Body of pancreas (tissue), 4 donors: ENCODE measurements around the gene FAM151A. TPM values are rescaled to one million over a fixed set of nuclear protein-coding genes. Genes with fewer than 3 reads are reported as not detected.

Experiments
- ATAC-seq: fragments of 150-250 bp; one replicate; pipeline ENCODE4 v1.9.1; 2016
- DNase-seq, 4 donors: peaks; one replicate each; pipeline ENCODE4 v3.0.0-alpha.2; 2019
- H3K27ac ChIP-seq, 4 donors: fragments of 200-600 bp; sonication (generic); 1 replicate in 3 of 4; 2 replicates in 1 of 4; pipeline versions ENCODE4 v1.5.1 to v1.6.1; 2016 to 2019; ENCODE audit warnings: mild to moderate bottlenecking in 1 of 4, mixed read lengths in 1 of 4, moderate library complexity in 1 of 4
- H3K27me3 ChIP-seq, 2 donors: fragments of 200-600 bp; sonication (generic); one replicate each; pipeline ENCODE4 v1.6.0; 2016; ENCODE audit warnings: mild to moderate bottlenecking in 1 of 2
- H3K36me3 ChIP-seq, 2 donors: fragments of 200-600 bp; sonication (generic); replicated peaks in 1 of 2; 2 replicates each; pipeline ENCODE4 v1.5.1; 2016; ENCODE audit warnings: low read depth in 2 of 2; ENCODE audit not compliant: insufficient read depth in 1 of 2
- H3K4me1 ChIP-seq: fragments of 200-600 bp; sonication (generic); one replicate; pipeline ENCODE4 v1.6.0; 2016
- H3K4me3 ChIP-seq, 2 donors: fragments of 200-600 bp; sonication (generic); 1 replicate in 1 of 2; 2 replicates in 1 of 2; pipeline ENCODE4 v1.5.1; 2016 to 2019
- H3K9me3 ChIP-seq, 3 donors: fragments of 200-600 bp; sonication (generic); 1 replicate in 2 of 3; 2 replicates in 1 of 3; pipeline ENCODE4 v1.5.1; 2016
- POLR2A ChIP-seq, 3 donors: fragments of 450-650 bp; IDR thresholded peaks; one replicate each; pipeline ENCODE4 v1.6.1; 2016; ENCODE audit warnings: antibody characterized with exemption in 3 of 3, mild to moderate bottlenecking in 2 of 3
- WGBS, 2 donors: methylation state at CpG; one replicate each; pipeline ENCODE4 v1.1.5; 2017; 5-methylcytosine and 5-hydroxymethylcytosine counted together
- intact Hi-C: fragments of 100-400 bp; cut with DNase I; formaldehyde crosslinking; loops from one replicate; pipeline ENCODE4 v1.15.1; 2023
- total RNA-seq, 2 donors: library from RNA; depleted of rRNA; stranded (reverse); fragments of >200 nt; gene quantifications; one replicate each; pipeline ENCODE4 v1.1.0, GENCODE V29; 2016
- TF ChIP-seq, protein P1 (sequence below), 7 experiments: fragments of 450-650 bp in 4 of 7; fragments of 200-600 bp in 3 of 7; sonication (generic) in 3 of 7; IDR thresholded peaks; one replicate each; pipeline ENCODE4 v1.5.1; 2016 to 2019; ENCODE audit warnings: antibody characterized with exemption in 7 of 7

Gene FAM151A
- total RNA-seq, 2 donors from 2014 or later: not detected

DNA sequence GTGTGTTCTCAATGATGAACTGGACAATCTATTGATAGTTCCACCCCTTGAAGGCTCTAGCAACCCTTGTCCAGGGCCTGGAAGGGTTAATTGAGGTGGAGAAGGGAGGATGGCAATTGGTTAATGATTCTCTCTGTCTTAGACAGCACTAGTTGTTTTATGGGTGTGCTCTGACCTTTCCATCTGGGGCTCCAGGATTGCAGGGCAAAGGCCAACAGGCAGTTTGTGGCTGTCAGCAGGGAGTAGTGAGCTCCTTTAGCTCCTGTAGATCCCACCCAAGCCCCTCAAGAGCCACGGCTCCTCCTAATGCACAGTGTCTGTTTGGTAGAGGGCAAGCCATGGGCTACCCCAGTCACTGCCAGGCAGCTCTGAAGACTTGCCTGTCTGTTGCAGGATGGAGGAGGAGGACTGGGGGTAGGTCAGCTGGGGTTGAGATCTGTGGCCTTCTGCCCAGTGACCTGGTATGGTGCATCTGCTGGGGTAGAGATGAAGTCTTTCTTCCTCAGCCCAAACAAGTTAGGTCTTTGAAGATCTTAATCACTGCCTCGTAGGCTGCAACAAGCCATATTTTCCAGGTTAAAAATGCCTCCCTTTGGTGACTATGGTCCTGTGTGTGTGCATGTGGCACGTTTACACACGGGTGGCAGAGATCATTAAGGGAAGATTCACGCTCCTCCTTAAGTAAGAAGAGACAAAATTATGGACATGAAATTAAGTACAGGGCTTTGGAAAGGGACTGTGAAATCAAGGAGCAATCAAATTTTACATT is 26.0 kb upstream of the FAM151A start:
- H3K9me3 ChIP-seq: no peaks in the 10 kb centered on the region
- no peaks in the 10 kb centered on the region for H3K27me3 ChIP-seq
- DNase-seq: no peak
- ATAC-seq: no peak
- intact Hi-C loops: no loop called here
- H3K4me3 ChIP-seq: no peak overlapping the region
- H3K4me1 ChIP-seq: no peaks in the 10 kb centered on the region
- no peak overlapping the region for H3K27ac ChIP-seq
- no peak for TF ChIP-seq POLR2A (IDR thresholded peaks at IDR 0.05)
- TF ChIP-seq, protein P1, sequence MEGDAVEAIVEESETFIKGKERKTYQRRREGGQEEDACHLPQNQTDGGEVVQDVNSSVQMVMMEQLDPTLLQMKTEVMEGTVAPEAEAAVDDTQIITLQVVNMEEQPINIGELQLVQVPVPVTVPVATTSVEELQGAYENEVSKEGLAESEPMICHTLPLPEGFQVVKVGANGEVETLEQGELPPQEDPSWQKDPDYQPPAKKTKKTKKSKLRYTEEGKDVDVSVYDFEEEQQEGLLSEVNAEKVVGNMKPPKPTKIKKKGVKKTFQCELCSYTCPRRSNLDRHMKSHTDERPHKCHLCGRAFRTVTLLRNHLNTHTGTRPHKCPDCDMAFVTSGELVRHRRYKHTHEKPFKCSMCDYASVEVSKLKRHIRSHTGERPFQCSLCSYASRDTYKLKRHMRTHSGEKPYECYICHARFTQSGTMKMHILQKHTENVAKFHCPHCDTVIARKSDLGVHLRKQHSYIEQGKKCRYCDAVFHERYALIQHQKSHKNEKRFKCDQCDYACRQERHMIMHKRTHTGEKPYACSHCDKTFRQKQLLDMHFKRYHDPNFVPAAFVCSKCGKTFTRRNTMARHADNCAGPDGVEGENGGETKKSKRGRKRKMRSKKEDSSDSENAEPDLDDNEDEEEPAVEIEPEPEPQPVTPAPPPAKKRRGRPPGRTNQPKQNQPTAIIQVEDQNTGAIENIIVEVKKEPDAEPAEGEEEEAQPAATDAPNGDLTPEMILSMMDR (IDR thresholded peaks at IDR 0.05): no peak
- 59 to 60% methylated on average over 4 to 5 of the region's 5 CpGs for WGBS, 2 donors
- no peaks in the 10 kb centered on the region for H3K36me3 ChIP-seq

DNA sequence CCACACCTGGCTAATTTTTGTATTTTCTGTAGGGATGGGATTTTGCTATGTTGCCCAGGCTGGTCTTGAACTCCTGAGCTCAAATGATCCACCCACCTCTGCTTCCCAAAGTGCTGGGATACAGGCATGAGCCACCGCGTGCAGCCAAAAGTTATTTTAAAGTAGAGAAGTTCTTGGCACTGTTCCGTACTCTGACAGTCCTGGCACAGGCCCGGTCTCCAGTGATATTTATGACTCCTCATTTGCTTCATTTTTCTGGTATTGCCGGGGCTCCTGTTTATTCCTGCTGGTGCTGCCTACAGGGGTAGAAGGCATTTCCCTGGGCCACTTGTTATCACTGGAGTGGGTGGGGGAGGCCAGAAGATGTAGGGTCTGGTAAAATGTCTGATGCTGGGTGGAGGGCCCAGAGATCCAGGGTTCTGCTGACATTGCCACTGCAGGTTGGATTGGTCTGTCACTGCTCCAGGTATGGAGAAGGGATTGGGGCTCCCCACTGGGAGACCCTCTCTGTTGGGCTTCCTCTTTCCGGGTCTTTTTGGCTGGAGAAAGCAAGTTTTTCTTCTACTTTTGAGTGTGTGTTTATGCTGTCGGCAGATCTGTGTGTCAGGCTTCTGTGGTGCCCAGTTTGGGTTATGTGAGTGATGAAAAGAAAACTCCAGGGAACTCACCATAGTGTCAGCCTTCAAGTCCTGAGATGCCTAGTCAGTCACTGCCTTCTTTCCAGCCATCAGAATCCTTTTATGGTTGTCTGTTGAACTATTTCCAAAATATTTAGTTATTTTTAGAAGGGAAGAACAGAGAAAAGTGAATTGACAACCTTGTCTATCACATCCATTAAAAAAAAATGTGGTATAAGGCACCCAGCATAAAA is 22.7 kb upstream of the FAM151A start:
- no peak overlapping the region for H3K27ac ChIP-seq
- no peaks in the 10 kb centered on the region for H3K4me1 ChIP-seq
- no peaks in the 10 kb centered on the region for H3K27me3 ChIP-seq
- no peak overlapping the region for H3K4me3 ChIP-seq
- H3K9me3 ChIP-seq: no peaks in the 10 kb centered on the region
- ATAC-seq (no peak), DNase-seq (no peak)
- TF ChIP-seq POLR2A (IDR thresholded peaks at IDR 0.05): no peak
- TF ChIP-seq, protein P1 (IDR thresholded peaks at IDR 0.05): no peak
- 67 to 71% methylated on average over 7 of the region's 7 CpGs for WGBS, 2 donors
- H3K36me3 ChIP-seq: no peaks in the 10 kb centered on the region
- intact Hi-C loops: no loop called here

DNA sequence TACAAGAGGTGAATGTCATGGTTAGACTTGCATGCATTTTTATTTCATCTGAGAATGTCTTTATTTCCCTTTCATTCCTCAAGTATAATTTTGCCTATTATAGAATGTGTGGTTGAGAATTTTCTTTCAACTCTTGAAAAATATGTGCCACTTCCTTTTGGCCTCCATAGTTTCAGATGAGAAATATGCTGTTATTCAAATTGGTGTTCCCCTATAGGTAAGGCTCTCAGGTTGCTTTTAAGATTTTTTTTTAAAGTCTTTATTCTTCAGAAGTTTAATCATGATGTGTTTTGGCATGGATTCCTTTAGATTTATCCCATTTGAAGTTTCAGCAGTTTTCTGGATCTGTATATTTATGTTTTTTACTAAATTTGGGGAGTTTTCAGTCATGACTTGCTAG is 20.4 kb upstream of the FAM151A start:
- no peak for DNase-seq
- Histone ChIP-seq H3K4me3 (no peak overlapping the region), H3K4me1 (no peaks in the 10 kb centered on the region), H3K27me3 (no peaks in the 10 kb centered on the region), H3K27ac (no peak overlapping the region), H3K9me3 (no peaks in the 10 kb centered on the region), H3K36me3 (no peaks in the 10 kb centered on the region)
- ATAC-seq: no peak
- intact Hi-C loops: no loop called here
- no peak for TF ChIP-seq POLR2A (IDR thresholded peaks at IDR 0.05)
- TF ChIP-seq, protein P1 (IDR thresholded peaks at IDR 0.05): no peak

GRCh38 chr1:54640863-54641836 is 17.8 kb upstream of the FAM151A start, which contains the start of gene MROH7:
MROH7 (plus strand) TSS chr1:54641786; CDS start chr1:54652927, 11,141 bp downstream.
- Histone ChIP-seq H3K27ac (no peak within 1 kb of the TSS), H3K27me3 (no peaks in the 10 kb centered on the region), H3K4me3 (no peak within 1 kb of the TSS), H3K36me3 (no peaks in the 10 kb centered on the region), H3K9me3 (no peaks in the 10 kb centered on the region), H3K4me1 (no peaks in the 10 kb centered on the region)
- intact Hi-C loops: no loop called here
- ATAC-seq (no peak), DNase-seq (no peak)
- 68 to 79% methylated on average over 8 of the region's 8 CpGs for WGBS, 2 donors
- no peak for TF ChIP-seq POLR2A (IDR thresholded peaks at IDR 0.05)
- TF ChIP-seq, protein P1 (IDR thresholded peaks at IDR 0.05): no peak
